ENCODE measurements around the gene CDRT4.
A peak's percentile ranks its signal among the peaks of the same experiment; 100 is the strongest.
"Not testable (repeated sequence)": the region's sequence is repeated elsewhere in the genome, so short reads cannot be mapped to it uniquely, and the experiment has no call there.

Gene CDRT4

GRCh38 chr17:15456972-15457722 lies 10.3 kb downstream of the CDRT4 start:
- DNase-seq, result no peak

GRCh38 chr17:15456496-15456895 lies 10.9 kb downstream of the CDRT4 start:
- DNase-seq, result no peak

- DNase-seq, result no peak
Observed at GRCh38 chr17:15454346-15454745, 13.1 kb downstream of the CDRT4 start.

- no peak for DNase-seq
Observed at GRCh38 chr17:15453782-15454181, 13.6 kb downstream of the CDRT4 start.

GRCh38 chr17:15453246-15453645 lies 14.2 kb downstream of the CDRT4 start:
- no peak for DNase-seq

GRCh38 chr17:15452746-15453145 lies 14.7 kb downstream of the CDRT4 start:
- DNase-seq, result no peak

GRCh38 chr17:15451680-15452079 lies 15.7 kb downstream of the CDRT4 start:
- no peak for DNase-seq

- DNase-seq, result no peak
Observed at GRCh38 chr17:15448580-15448956, 18.9 kb downstream of the CDRT4 start.

- no peak for DNase-seq
Observed at GRCh38 chr17:15447928-15448579, 19.4 kb downstream of the CDRT4 start.

GRCh38 chr17:15446036-15446435 lies 21.4 kb downstream of the CDRT4 start:
- peak; percentile 6 for DNase-seq

GRCh38 chr17:15444805-15445204 lies 22.6 kb downstream of the CDRT4 start:
- peak; percentile 5 for DNase-seq

GRCh38 chr17:15442311-15443180 lies 24.9 kb downstream of the CDRT4 start:
- DNase-seq, result no peak

GRCh38 chr17:15441315-15441714 lies 26.1 kb downstream of the CDRT4 start:
- no peak for DNase-seq

GRCh38 chr17:15440347-15440746 lies 27.1 kb downstream of the CDRT4 start:
- no peak for DNase-seq

GRCh38 chr17:15439205-15439985 lies 28.0 kb downstream of the CDRT4 start:
- DNase-seq, result not testable (repeated sequence)

GRCh38 chr17:15438491-15439105 lies 28.8 kb downstream of the CDRT4 start:
- no peak for DNase-seq

GRCh38 chr17:15437303-15437635 lies 30.2 kb downstream of the CDRT4 start:
- no peak for DNase-seq

- peak; percentile 38 for DNase-seq
Observed at GRCh38 chr17:15436473-15437302, 30.7 kb downstream of the CDRT4 start.

GRCh38 chr17:15434956-15435355 lies 32.5 kb downstream of the CDRT4 start:
- no peak for DNase-seq

GRCh38 chr17:15432807-15433611 lies 34.4 kb downstream of the CDRT4 start:
- DNase-seq, result no peak

GRCh38 chr17:15431766-15432165 lies 35.7 kb downstream of the CDRT4 start:
- no peak for DNase-seq
